HG03025 (cell line): ENCODE data around the gene TSSC4.
A peak's percentile ranks its signal among the peaks of the same experiment; 100 is the strongest.

Experiments
- ATAC-seq: cut with Tn5 transposase; IDR thresholded peaks from one replicate; pipeline ENCODE4 v1.9.1; 2021; ENCODE audit warnings: mild to moderate bottlenecking, moderate library complexity; ENCODE audit not compliant: unreplicated experiment, low FRiP score

The TSSC4 gene

GRCh38 chr11:2368851-2369180 lies 31.7 kb upstream of the TSSC4 start:
- ATAC-seq, result no peak

- ATAC-seq, result no peak
These were observed 31.2 kb upstream of the TSSC4 start for GRCh38 chr11:2369320-2369719.

GRCh38 chr11:2369896-2370295 lies 30.7 kb upstream of the TSSC4 start:
- no peak for ATAC-seq

DNA sequence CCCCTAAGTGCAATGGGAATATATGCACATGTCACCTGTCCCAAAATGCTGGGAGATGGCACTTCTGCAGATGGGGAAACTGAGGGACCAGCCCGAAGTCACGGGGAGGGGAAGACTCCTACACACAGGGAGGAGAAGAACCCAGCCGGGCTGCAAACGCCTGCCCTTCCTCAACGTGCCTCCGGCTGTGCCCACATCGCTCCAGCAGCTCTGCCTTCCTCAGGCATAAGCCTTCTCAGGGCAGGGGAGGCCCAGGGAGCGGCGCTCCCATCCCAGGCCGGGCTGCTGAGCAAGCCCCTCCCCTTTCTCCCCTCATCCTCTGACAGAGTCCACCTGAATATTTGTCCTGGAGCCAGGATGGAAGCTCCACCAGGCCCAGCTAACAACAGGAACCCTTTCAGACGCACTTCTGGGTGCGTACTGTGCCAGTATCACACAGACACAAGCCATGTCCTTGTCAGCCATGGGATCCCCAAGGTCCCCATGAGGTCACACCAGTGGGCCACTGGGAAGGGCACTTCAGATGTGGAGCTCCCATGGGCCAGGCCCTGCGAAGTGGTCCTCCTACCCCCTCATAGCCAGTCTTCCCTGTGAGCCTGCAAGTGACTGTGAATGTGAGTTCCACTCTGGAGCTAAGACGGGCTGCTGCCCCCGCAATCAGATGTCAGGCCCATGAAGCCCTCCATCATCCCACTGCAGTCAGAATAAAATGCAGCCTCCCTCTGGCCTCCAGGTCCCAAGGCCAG lies 25.9 kb upstream of the TSSC4 start:
- ATAC-seq, result no peak

GRCh38 chr11:2375341-2375853 lies 25.2 kb upstream of the TSSC4 start:
- ATAC-seq, result no peak

GRCh38 chr11:2375964-2376551 lies 24.5 kb upstream of the TSSC4 start:
- ATAC-seq, result no peak

GRCh38 chr11:2376751-2377451 lies 23.6 kb upstream of the TSSC4 start, which contains the start of gene CD81:
Gene CD81 (plus strand): TSS chr11:2377310. CDS start chr11:2377550, 240 bp downstream.
- ATAC-seq, result peak; percentile 30

DNA sequence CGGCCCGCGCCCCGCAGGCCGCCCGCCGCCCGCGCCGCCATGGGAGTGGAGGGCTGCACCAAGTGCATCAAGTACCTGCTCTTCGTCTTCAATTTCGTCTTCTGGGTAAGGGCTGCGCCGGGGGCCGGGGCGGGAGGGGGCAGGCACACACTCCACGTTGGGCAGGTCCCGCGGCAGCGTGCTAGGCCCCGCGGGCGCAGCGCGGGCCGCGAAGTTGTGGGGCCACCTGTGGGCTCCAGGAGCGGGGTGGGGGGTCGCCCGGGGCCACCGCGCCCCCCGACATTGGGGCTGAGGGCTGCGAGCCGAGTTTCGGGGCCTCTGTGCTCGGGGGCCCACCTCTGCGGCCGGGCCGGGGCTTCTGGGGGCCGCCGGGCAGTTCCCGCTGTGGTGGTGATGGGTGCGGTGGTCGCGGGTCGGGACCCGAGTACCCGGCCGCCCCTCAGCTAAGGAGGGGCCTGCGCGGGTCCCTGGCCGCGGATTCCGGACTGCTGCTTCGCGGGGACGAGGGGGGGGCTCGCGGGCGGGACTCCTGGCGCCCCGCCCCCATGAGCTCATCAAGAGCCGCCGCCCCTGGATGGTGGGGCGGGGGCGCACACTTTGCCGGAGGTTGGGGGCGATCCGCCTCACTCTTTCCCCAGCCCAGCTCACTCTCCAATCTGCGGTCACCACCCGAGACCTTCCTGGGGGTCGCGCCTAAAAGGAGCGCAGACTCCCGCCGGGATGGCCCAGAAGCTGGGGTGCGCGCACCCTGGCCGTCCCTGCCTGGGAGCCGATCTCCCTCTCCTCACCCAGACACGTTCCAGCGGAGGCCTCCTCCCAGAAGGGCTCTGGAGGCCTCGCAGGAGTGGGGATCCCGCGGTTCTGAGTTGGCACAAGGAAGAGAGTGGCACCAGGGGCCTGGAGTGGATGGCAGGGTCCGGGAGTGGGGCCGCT lies 22.8 kb upstream of the TSSC4 start:
- no peak for ATAC-seq

GRCh38 chr11:2378527-2379210 lies 21.9 kb upstream of the TSSC4 start:
- no peak for ATAC-seq

GRCh38 chr11:2379466-2380174 lies 20.9 kb upstream of the TSSC4 start:
- no peak for ATAC-seq

DNA sequence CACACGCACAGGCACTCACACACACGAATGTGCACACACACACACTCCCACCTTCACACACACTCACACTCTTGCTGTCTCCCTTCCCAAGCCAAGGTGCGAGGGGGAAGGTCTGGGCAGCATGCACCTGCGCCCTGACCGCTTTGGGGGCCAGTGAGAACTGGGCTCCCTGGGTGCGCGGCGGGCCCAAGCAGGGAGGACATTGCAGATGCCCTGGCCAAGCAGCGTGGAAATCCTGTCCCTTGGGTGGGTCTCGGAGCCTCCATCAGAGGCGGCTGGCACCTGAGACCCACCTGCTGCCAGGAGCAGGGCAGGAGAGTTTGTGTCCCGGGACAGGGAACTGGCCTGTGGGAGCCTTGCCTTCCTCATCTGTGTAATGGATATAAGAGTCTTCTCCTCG lies 20.2 kb upstream of the TSSC4 start:
- ATAC-seq, result no peak

DNA sequence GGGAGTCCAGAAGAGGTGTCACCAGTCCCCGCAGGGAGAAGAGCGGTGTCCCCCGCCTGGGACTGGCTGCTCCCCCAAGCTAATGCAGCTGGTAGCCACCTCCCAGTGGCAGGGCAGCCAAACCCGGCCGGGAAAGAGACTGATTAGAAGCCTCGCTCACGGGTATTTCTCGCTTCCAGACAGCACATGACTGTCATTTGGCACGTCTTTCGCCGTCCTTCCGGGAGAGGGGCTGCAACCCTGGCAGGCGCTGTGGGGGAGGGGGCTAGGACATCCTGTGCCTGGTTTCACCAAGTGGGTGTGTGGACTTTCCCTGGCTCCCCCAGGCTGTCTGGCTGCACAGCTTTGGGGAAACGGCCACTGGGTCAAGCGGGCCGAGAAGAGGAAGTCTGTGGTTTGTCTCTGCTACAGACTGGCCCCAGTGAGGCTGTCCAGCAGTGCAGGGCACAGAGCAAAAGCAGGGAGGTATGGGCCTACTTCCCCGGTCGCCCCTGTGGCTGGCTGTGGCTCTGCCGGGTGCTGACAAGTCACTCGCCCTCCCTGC lies 19.7 kb upstream of the TSSC4 start:
- no peak for ATAC-seq

DNA sequence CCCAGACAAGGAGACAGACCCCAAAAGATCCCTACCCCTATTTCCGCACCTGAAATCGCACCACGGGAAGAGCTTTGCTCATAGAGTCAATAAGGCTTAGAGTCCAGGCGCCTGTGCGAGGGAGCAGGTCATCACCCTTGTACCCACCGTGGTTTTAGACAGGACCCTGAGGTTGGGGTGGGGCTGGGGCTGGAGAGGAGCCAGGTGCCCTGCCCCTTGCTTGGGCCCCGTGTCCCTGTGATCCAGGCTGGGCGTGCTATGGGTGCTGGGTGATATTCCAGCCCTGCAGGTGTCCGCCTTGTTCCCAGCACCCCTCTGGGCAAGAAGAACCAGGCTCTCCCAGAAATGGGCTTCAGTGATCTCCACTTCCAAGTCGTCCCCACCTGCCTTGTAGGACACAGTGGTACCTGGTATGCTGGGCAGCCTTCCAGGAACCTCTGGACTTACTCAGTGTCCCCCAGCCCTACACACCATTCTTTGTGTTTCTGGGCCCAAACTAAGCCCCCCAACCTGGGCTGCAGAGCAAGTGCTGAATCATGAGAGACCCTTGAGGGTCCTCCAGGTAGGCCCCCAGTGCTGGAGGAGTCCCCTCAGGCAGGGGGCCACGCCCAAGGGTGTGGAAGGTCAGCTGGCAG lies 18.9 kb upstream of the TSSC4 start:
- ATAC-seq, result no peak

DNA sequence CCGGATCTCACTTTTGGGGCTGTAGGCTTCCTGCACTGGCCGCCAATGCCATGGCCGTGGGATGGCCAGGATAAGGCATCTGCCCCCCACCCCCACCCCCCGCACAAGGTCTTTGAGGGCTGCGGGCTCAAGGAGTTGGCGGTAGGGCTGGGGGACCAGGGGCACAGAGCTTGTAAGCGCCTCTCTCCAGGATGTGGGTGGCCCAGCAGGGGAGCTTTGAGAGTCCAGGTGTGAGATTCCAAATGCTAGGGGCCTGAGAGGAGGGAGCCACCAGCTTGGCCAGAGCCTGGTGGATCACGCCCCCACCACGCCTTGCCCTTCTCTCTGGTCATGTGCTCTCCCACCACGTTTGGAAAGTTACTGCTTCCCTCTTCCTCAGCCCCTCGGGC lies 18.4 kb upstream of the TSSC4 start:
- ATAC-seq, result no peak

DNA sequence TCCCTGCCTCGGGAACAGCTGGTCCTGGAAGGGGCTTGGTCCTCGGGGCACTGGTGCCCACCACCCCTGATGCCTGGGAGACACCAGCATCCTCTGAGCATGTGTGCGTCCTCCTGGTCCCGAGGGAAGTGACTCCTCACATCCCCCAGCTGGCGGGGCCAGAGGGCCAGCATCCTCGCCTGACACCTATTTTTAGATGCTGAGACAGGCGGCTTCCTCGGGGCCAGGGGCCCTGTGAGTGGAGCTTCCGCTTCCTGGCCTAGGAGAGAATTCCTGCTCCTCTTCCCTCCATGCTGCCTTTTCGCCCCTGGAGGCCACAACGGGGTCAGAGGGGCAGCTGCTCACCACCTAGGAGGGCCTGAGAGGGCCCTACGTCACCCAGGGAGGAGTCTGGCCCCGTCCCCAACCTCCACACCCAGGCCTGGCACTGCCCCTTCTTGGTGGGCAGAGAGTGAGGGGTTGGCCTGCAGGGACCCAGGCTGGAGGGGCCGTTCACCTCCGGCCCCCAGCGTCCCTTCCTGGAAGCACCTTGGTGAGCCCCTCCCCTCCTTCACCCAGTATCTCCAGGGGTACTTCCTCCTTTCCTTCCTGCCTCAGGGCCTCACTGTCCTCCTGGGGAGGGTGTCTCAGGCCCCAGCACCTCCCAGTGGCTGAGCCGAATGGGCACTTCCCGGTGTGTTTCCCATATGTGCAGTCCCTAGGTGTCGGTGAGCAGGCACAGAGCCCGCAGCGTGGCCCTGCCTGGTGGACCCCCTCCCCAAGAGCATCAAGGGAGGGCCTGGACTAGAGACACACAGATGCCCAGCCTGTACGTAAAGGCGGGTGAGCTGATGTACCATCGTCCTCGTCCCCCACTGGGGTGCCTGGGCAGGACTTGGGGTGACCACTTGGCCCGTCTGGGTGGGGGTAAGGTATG lies 17.4 kb upstream of the TSSC4 start:
- no peak for ATAC-seq

DNA sequence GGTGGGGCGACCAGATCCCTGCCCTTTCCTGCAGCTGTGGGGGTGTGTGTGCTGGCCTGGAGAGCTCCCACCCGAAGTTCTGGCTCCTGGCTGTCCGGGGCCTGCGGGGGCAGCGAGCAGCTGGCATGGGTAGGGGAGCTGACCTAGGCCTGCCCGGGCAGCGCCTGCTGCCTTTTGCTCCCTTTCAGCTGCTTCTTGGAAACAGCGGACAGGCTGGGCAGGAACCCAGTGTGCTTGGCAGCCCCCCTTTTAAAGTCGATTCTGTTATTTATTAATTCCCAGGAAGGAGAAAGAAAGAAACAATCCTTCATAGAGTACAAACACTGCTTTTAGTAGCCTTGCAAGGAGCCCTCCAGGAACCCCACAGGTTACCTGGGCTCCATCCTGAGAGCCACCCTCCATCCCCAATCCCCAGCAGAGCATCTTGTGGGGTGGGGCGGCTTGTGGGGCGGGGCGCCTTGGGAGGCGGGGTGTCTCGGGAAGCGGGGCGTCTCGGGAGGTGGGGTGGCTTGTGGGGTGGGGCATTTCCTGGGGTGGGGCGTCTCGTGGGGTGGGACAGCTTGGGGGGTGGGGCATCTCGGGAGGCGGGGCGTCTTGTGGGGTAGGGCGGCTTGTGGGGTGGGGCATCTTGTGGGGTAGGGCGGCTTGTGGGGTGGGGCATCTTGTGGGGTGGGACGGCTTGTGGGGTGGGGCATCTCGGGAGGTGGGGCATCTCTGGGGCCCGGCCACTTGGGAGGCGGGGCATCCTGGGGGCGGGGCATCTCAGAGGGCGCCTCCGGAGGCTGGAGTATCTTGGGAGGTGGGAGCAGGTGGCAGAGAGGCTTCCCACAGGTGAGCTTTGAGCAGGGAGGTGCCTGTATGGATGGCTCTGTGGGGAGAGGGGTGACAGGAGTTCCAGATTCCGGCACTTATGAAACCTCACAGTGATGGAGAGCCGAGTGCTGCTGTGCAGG lies 16.4 kb upstream of the TSSC4 start:
- ATAC-seq, result no peak
